Liver (tissue), 9 donors: Measurements from ENCODE around the gene CBL. TPM values are rescaled to one million over a fixed set of nuclear protein-coding genes. Genes with fewer than 3 reads are reported as not detected.

Experiments used
- DNase-seq: peaks from one replicate; pipeline ENCODE4 v3.0.0-alpha.2; 2017; ENCODE audit warnings: low spot score
- H3K27ac ChIP-seq, 2 donors: one replicate each; pipeline ENCODE4 v1.7.0; 2013; ENCODE audit warnings: inconsistent platforms in 2 of 2, low read length in 2 of 2, control low read depth in 1 of 2, low read depth in 1 of 2, mild to moderate bottlenecking in 1 of 2
- H3K27me3 ChIP-seq, 4 donors: one replicate each; pipeline versions ENCODE4 v1.6.1 to v1.7.0; 2013; ENCODE audit warnings: low read length in 3 of 4, inconsistent platforms in 1 of 4, mild to moderate bottlenecking in 1 of 4, moderate library complexity in 1 of 4; ENCODE audit not compliant: control insufficient read depth in 4 of 4, insufficient read depth in 4 of 4
- H3K36me3 ChIP-seq, 4 donors: one replicate each; pipeline versions ENCODE4 v1.6.1 to v1.7.0; 2013; ENCODE audit warnings: low read length in 3 of 4, mild to moderate bottlenecking in 3 of 4, low read depth in 1 of 4, moderate library complexity in 1 of 4; ENCODE audit not compliant: control insufficient read depth in 4 of 4, insufficient read depth in 3 of 4
- H3K4me1 ChIP-seq, 4 donors: one replicate each; pipeline versions ENCODE4 v1.6.1 to v1.7.0; 2013; ENCODE audit warnings: low read length in 3 of 4, mild to moderate bottlenecking in 3 of 4, moderate library complexity in 1 of 4; ENCODE audit not compliant: control insufficient read depth in 4 of 4, insufficient read depth in 4 of 4
- H3K4me3 ChIP-seq, 3 donors: one replicate each; pipeline versions ENCODE4 v1.6.1 to v1.7.0; 2013; ENCODE audit warnings: low read length in 3 of 3, control low read depth in 1 of 3, low read depth in 1 of 3, mild to moderate bottlenecking in 1 of 3
- H3K9ac ChIP-seq, 2 donors: one replicate each; pipeline ENCODE4 v1.7.0; 2013; ENCODE audit warnings: low read length in 2 of 2, mild to moderate bottlenecking in 2 of 2, moderate library complexity in 2 of 2, control low read depth in 1 of 2, low read depth in 1 of 2
- H3K9me3 ChIP-seq, 4 donors: one replicate each; pipeline versions ENCODE4 v1.6.1 to v1.7.0; 2013; ENCODE audit warnings: low read length in 3 of 4; ENCODE audit not compliant: control insufficient read depth in 4 of 4
- EGR1 ChIP-seq, 2 donors: IDR thresholded peaks; 2 replicates each; pipeline ENCODE4 v1.6.1; 2016 to 2018; ENCODE audit warnings: antibody characterized with exemption in 2 of 2, low read depth in 2 of 2
- FOXA1 ChIP-seq: IDR thresholded peaks from 2 replicates; pipeline ENCODE4 v1.6.1; 2016; ENCODE audit warnings: antibody characterized with exemption
- FOXA2 ChIP-seq: IDR thresholded peaks from 2 replicates; pipeline ENCODE4 v1.6.1; 2016; ENCODE audit warnings: antibody characterized with exemption
- GABPA ChIP-seq, 2 donors: IDR thresholded peaks in 1 of 2; conservative IDR thresholded peaks in 1 of 2; 2 replicates each; pipeline ENCODE4 v1.6.1; 2016; ENCODE audit warnings: antibody characterized with exemption in 2 of 2, mild to moderate bottlenecking in 1 of 2, moderate library complexity in 1 of 2
- HNF4A ChIP-seq, 2 donors: conservative IDR thresholded peaks; 2 replicates each; pipeline ENCODE4 v1.6.1; 2016; ENCODE audit warnings: antibody characterized with exemption in 2 of 2, mild to moderate bottlenecking in 2 of 2
- HNF4G ChIP-seq: IDR thresholded peaks from 2 replicates; pipeline ENCODE4 v1.6.1; 2016; ENCODE audit warnings: antibody characterized with exemption
- JUND ChIP-seq, 2 donors: IDR thresholded peaks; 2 replicates each; pipeline ENCODE4 v1.6.1; 2016; ENCODE audit warnings: antibody characterized with exemption in 2 of 2
- NR2F2 ChIP-seq: IDR thresholded peaks from 2 replicates; pipeline ENCODE4 v1.6.1; 2016; ENCODE audit warnings: antibody characterized with exemption
- RAD21 ChIP-seq, 2 donors: IDR thresholded peaks; 2 replicates each; pipeline ENCODE4 v1.6.1; 2016; ENCODE audit warnings: antibody characterized with exemption in 2 of 2, mild to moderate bottlenecking in 2 of 2
- RXRA ChIP-seq, 2 donors: IDR thresholded peaks; 2 replicates each; pipeline ENCODE4 v1.6.1; 2017 to 2018; ENCODE audit warnings: antibody characterized with exemption in 2 of 2, mild to moderate bottlenecking in 1 of 2
- SP1 ChIP-seq: IDR thresholded peaks from 2 replicates; pipeline ENCODE4 v1.6.1; 2018; ENCODE audit warnings: antibody characterized with exemption, mild to moderate bottlenecking
- YY1 ChIP-seq: IDR thresholded peaks from 2 replicates; pipeline ENCODE4 v1.6.1; 2016; ENCODE audit warnings: antibody characterized with exemption, mild to moderate bottlenecking
- WGBS: extraction: QIAGEN DNeasy Blood & Tissue Kit; methylation state at CpG from one replicate; pipeline ENCODE4 v1.1.7; 2013; 5-methylcytosine and 5-hydroxymethylcytosine counted together
- polyA plus RNA-seq, 2 donors: library from polyadenylated mRNA; stranded (reverse) in 1 of 2; unstranded in 1 of 2; fragments of 200-250 nt in 1 of 2; fragments of >200 nt in 1 of 2; fragmentation: Nextera tagmentation in 1 of 2; extraction: Ambion mirVana in 1 of 2; gene quantifications; one replicate each; pipeline versions ENCODE4 v1.2.1 to v1.2.3, GENCODE V29; 2013 to 2015
- total RNA-seq, 2 donors: library from RNA; depleted of rRNA; stranded (reverse); fragments of >200 nt; gene quantifications; one replicate each; pipeline ENCODE4 v1.2.3, GENCODE V29; 2014
- TF ChIP-seq, protein P1 (sequence below): IDR thresholded peaks from 2 replicates; pipeline ENCODE4 v1.6.1; 2016; ENCODE audit warnings: antibody characterized with exemption
- TF ChIP-seq, protein P2 (sequence below): IDR thresholded peaks from 2 replicates; pipeline ENCODE4 v1.6.1; 2016; ENCODE audit warnings: antibody characterized with exemption, mild to moderate bottlenecking
- donor health status: healthy.
- donor health status: healthy.
- donor health status: healthy.
- donor health status: healthy.
- donor health status: healthy.

The CBL gene
- total and polyA plus RNA-seq, 4 donors: 1.6 to 5.5 (median 3.5) TPM

DNA sequence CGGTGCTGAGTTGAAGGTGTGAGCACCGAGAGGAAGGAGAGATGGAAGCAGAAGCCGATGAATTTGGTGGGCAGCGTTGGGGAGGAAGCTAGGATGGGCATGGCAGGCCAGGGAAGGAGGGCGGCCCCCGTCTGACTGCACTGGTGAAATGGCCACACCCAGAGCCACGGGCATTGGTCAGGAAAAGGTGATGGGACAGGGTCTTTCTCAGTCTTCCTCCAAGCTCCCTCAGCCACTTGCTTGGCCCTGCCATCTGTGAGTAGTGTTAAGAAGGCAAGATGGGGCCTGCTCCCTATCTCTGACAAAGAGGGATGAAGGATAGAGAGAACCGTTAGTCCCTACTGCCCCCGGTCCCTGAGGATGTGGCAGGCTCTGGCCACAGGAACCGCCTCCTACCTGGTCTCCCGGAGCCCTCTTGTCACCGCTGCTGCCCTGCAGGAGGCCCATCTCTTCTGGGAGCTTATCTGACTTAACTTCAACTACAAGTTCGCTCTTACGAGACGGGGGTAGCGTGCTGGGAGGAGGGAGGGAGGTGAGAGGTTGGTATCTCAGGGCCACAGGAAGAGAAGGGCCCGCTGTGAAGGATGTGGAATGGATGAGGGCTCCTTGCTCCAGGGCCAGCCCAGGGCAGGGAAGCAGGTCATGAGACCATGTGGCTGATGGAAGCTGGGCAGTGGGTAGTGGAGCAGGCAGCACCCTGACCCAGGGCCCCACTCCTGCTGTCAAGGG is 104.0 kb downstream of the CBL start:
- Histone ChIP-seq H3K27me3 (no peaks in the 10 kb centered on the region), H3K4me3 (no peak overlapping the region), H3K27ac (no peak overlapping the region), H3K9ac (no peak overlapping the region), H3K4me1 (peaks cover 0 to under 1% (median 0%) of the 10 kb centered on the region in 4 donors), H3K9me3 (no peaks in the 10 kb centered on the region), H3K36me3 (peaks cover 0 to 3% (median 0%) of the 10 kb centered on the region in 4 donors)
- no peak for DNase-seq
- 80% methylated on average over 17 of the region's 17 CpGs for WGBS
- TF ChIP-seq FOXA2: no peak
- no peak for TF ChIP-seq FOXA1
- no peak for TF ChIP-seq YY1
- TF ChIP-seq EGR1 (IDR thresholded peaks at IDR 0.05; ENCODE audit: low read depth in 2 of 2): no peak
- no peak for TF ChIP-seq NR2F2
- TF ChIP-seq, protein P1, sequence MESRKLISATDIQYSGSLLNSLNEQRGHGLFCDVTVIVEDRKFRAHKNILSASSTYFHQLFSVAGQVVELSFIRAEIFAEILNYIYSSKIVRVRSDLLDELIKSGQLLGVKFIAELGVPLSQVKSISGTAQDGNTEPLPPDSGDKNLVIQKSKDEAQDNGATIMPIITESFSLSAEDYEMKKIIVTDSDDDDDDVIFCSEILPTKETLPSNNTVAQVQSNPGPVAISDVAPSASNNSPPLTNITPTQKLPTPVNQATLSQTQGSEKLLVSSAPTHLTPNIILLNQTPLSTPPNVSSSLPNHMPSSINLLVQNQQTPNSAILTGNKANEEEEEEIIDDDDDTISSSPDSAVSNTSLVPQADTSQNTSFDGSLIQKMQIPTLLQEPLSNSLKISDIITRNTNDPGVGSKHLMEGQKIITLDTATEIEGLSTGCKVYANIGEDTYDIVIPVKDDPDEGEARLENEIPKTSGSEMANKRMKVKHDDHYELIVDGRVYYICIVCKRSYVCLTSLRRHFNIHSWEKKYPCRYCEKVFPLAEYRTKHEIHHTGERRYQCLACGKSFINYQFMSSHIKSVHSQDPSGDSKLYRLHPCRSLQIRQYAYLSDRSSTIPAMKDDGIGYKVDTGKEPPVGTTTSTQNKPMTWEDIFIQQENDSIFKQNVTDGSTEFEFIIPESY: no peak
- no peak for TF ChIP-seq RAD21 (IDR thresholded peaks at IDR 0.05)
- TF ChIP-seq RXRA (IDR thresholded peaks at IDR 0.05): no peak
- TF ChIP-seq HNF4G: no peak
- TF ChIP-seq, protein P2, sequence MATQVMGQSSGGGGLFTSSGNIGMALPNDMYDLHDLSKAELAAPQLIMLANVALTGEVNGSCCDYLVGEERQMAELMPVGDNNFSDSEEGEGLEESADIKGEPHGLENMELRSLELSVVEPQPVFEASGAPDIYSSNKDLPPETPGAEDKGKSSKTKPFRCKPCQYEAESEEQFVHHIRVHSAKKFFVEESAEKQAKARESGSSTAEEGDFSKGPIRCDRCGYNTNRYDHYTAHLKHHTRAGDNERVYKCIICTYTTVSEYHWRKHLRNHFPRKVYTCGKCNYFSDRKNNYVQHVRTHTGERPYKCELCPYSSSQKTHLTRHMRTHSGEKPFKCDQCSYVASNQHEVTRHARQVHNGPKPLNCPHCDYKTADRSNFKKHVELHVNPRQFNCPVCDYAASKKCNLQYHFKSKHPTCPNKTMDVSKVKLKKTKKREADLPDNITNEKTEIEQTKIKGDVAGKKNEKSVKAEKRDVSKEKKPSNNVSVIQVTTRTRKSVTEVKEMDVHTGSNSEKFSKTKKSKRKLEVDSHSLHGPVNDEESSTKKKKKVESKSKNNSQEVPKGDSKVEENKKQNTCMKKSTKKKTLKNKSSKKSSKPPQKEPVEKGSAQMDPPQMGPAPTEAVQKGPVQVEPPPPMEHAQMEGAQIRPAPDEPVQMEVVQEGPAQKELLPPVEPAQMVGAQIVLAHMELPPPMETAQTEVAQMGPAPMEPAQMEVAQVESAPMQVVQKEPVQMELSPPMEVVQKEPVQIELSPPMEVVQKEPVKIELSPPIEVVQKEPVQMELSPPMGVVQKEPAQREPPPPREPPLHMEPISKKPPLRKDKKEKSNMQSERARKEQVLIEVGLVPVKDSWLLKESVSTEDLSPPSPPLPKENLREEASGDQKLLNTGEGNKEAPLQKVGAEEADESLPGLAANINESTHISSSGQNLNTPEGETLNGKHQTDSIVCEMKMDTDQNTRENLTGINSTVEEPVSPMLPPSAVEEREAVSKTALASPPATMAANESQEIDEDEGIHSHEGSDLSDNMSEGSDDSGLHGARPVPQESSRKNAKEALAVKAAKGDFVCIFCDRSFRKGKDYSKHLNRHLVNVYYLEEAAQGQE: no peak

DNA sequence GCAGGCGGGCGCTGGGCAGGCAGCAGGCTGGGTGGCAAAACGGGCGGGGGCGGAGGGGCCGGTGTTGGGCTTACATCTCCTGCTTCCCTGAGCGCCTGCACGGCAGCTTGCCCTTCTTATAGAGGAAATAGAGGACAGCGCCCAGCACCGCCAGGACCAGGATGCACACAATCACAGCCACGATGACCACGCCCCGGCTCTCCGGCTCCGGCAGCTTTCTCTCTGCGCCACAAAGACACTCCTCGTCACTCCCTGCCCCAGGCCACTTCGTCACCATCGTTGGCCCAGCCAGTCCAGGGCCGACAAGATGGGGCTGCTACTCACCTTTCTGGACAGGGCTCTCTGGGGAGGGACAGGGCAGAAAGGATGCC is 104.5 kb downstream of the CBL start:
- no peak for DNase-seq
- H3K36me3 ChIP-seq: peaks cover 0 to 3% (median 0%) of the 10 kb centered on the region in 4 donors
- 79% methylated on average over 20 of the region's 20 CpGs for WGBS
- H3K27me3 ChIP-seq: no peaks in the 10 kb centered on the region
- no peaks in the 10 kb centered on the region for H3K9me3 ChIP-seq
- H3K4me1 ChIP-seq: peaks cover 0 to 6% (median under 1%) of the 10 kb centered on the region in 4 donors
- TF ChIP-seq HNF4A (conservative IDR thresholded peaks at IDR 0.05) (no peak), FOXA2 (no peak), RXRA (IDR thresholded peaks at IDR 0.05) (no peak), JUND (IDR thresholded peaks at IDR 0.05) (no peak)
- H3K27ac ChIP-seq: no peak overlapping the region
- no peak overlapping the region for H3K9ac ChIP-seq
- H3K4me3 ChIP-seq: no peak overlapping the region

DNA sequence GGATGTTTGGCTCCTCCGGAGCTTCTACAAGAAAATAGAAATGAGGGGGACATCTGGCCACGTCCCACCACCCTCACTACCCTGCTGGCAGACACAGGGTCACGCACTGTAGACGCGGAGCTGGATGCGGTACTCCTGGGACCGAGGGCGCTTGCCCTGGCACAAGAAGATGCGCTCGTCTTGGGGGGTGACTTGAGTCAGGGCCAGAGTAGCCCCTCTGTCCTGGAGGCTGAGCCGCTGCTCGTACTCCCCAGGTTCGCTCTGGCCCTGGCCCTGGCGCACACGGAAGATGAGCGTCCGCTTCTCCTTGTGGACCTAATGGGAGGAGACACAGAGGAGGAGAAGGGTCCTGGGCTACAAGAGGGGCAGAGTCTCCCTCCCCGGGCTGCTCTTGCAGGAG is 108.6 kb downstream of the CBL start:
- Histone ChIP-seq H3K9me3 (no peaks in the 10 kb centered on the region), H3K4me1 (peaks cover 8 to 20% (median 13%) of the 10 kb centered on the region in 4 donors), H3K27ac (no peak overlapping the region), H3K27me3 (peaks cover 0 to 8% (median 2%) of the 10 kb centered on the region in 4 donors), H3K36me3 (no peaks in the 10 kb centered on the region), H3K9ac (no peak overlapping the region), H3K4me3 (no peak overlapping the region)
- DNase-seq: no peak
- TF ChIP-seq NR2F2 (no peak), GABPA (IDR thresholded peaks at IDR 0.05 in 1 of 2, conservative IDR thresholded peaks at IDR 0.05 in 1 of 2) (no peak), SP1 (no peak)
- WGBS: 80% methylated on average over 18 of the region's 18 CpGs
